ENCODE results near the gene HDAC4. TPM values are rescaled to one million over a fixed set of nuclear protein-coding genes. Genes with fewer than 3 reads are reported as not detected.

HDAC4 gene
- total and polyA plus RNA-seq, 2 of the 4 experiments (the other 2 are of a cell fraction): 4.1 to 7.2 TPM

DNA sequence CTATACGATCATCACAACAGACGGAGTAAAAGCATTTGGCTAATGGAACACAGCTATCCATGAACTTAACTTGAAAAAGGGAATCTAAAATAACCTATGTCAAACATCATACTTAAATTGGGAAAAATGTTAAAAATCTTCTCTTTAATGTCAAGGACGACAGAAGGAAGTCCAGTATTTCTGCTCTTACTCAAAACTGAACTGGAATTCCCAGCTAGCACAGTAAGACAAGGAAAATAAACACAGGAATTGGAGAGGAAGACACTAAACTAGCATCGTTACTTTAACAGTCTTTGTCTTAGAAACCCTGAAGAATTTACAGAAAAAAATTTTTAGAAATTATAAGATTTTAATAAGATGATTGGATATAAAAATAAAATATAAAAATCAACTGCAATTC is 112.6 kb downstream of the HDAC4 start:
- peaks cover 53% of the 10 kb centered on the region for H3K4me1 ChIP-seq (ENCODE audit: control insufficient read depth, insufficient read depth, low read length)

More for the DNA sequence above, 112.6 kb downstream of the HDAC4 start:
- H3K9me3 ChIP-seq (ENCODE audit: control insufficient read depth, insufficient read depth, low read length): no peaks in the 10 kb centered on the region
- ATAC-seq (ENCODE audit: low read depth) (peak; percentile 33; the same call in 1 of the 2 replicates), DNase-seq (peak; percentile 67)
- peak overlapping the region; percentile 16; the same call in 1 of the 2 replicates for H3K56ac ChIP-seq (ENCODE audit: extremely low read depth, insufficient read depth, low read length)
- H2AFZ ChIP-seq (replicated peaks; ENCODE audit: low read length, poor library complexity): no peak overlapping the region
- H2BK20ac ChIP-seq (ENCODE audit: low read depth, low read length): peak overlapping the region; percentile 21; the same call in 1 of the 2 replicates
- peak overlapping the region in 1 of 2 experiments; percentile 63; a peak in 2 of 4 replicates for H4K8ac ChIP-seq (ENCODE audit: low read depth in 2 of 2, low read length in 2 of 2)
- no TSS peak for BruUV-seq (replicated peaks)
- TF ChIP-seq, protein P1, sequence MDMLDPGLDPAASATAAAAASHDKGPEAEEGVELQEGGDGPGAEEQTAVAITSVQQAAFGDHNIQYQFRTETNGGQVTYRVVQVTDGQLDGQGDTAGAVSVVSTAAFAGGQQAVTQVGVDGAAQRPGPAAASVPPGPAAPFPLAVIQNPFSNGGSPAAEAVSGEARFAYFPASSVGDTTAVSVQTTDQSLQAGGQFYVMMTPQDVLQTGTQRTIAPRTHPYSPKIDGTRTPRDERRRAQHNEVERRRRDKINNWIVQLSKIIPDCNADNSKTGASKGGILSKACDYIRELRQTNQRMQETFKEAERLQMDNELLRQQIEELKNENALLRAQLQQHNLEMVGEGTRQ (IDR thresholded peaks at IDR 0.05; ENCODE audit: low read depth, low read length): no peak
- TF ChIP-seq, protein P2, sequence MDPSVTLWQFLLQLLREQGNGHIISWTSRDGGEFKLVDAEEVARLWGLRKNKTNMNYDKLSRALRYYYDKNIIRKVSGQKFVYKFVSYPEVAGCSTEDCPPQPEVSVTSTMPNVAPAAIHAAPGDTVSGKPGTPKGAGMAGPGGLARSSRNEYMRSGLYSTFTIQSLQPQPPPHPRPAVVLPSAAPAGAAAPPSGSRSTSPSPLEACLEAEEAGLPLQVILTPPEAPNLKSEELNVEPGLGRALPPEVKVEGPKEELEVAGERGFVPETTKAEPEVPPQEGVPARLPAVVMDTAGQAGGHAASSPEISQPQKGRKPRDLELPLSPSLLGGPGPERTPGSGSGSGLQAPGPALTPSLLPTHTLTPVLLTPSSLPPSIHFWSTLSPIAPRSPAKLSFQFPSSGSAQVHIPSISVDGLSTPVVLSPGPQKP (IDR thresholded peaks at IDR 0.05; ENCODE audit: borderline replicate concordance, low read depth, low read length): no peak
- TF ChIP-seq MAZ (IDR thresholded peaks at IDR 0.05; ENCODE audit: borderline replicate concordance, low read depth, low read length) (no peak), MAFK (IDR thresholded peaks at IDR 0.05; ENCODE audit: low read depth, low read length) (no peak), CHD1 (IDR thresholded peaks at IDR 0.05; ENCODE audit: low read depth, low read length) (no peak)
- no peak overlapping the region for H2AK9ac ChIP-seq (replicated peaks; ENCODE audit: low read depth, low read length, poor library complexity)
- peaks cover 42 to 82% of the 10 kb centered on the region in 2 experiments for H3K79me1 ChIP-seq (ENCODE audit: low read depth in 1 of 2, low read length in 2 of 2)
- peak overlapping the region; percentile 76; the same call in 1 of the 2 replicates for H3K14ac ChIP-seq (replicated peaks; ENCODE audit: low read depth, low read length)
- H4K91ac ChIP-seq (ENCODE audit: insufficient read depth, low read depth, low read length): no peak overlapping the region
- ChIA-PET POLR2A (ENCODE audit: unreplicated experiment) (no interaction called here), CTCF (interaction anchor here (0.5 to 1.3 kb wide), 3 partner anchors 9 to 59 kb away, joined by 3 to 4 read pairs (median 3); no protein-coding TSS in a partner anchor)
- H3K9me1 ChIP-seq (ENCODE audit: insufficient read depth, low read length): peaks cover 24% of the 10 kb centered on the region
- H2BK120ac ChIP-seq (ENCODE audit: low read depth, low read length): peak overlapping the region; percentile 37
- peak overlapping the region; percentile 31; the same call in 1 of the 2 replicates for H3K9ac ChIP-seq (ENCODE audit: low read depth, low read length)
- in situ Hi-C loops (cut with MboI; ENCODE audit: low sequenced_read_pairs) (no loop called here), dilution Hi-C loops (cut with HindIII; ENCODE audit: low sequenced_read_pairs, unreplicated experiment) (no loop called here), intact Hi-C loops (cut with micrococcal nuclease) (loop anchor here (5.0 kb wide), 1 partner anchor 61 kb away; no protein-coding TSS in a partner anchor)
- peak overlapping the region; percentile 91 for H2BK5ac ChIP-seq (ENCODE audit: low read depth, low read length, poor library complexity, severe bottlenecking)
- H4K5ac ChIP-seq (ENCODE audit: low read depth, low read length): peak overlapping the region; percentile 36; the same call in 1 of the 2 replicates
- H3K4me3 ChIP-seq (ENCODE audit: insufficient read depth, low read depth, low read length): no peak overlapping the region; the same call in 1 of the 2 replicates
- peak overlapping the region; percentile 57; the same call in 1 of the 2 replicates for H3K18ac ChIP-seq (ENCODE audit: low read depth, low read length)
- peak overlapping the region; percentile 60; the same call in 1 of the 2 replicates for H3K4ac ChIP-seq (ENCODE audit: low read depth, low read length)
- H4K20me1 ChIP-seq (ENCODE audit: insufficient read depth, low read length): no peaks in the 10 kb centered on the region
- no peaks in the 10 kb centered on the region for H3K27me3 ChIP-seq (ENCODE audit: control insufficient read depth, insufficient read depth, low read length)
- peak overlapping the region; percentile 25; the same call in 1 of the 2 replicates for H3K27ac ChIP-seq (ENCODE audit: insufficient read depth, low read length)
- peak overlapping the region; percentile 58; the same call in 1 of the 2 replicates for H3K23ac ChIP-seq (ENCODE audit: low read depth, low read length)
- no peaks in the 10 kb centered on the region for H3K36me3 ChIP-seq (ENCODE audit: control insufficient read depth, insufficient read depth, low read length)
- H2BK15ac ChIP-seq (ENCODE audit: low read depth, low read length): 0 out of 3 replicates have a peak overlapping the region, but pooled peaks have one; percentile 6
- H2AK5ac ChIP-seq (ENCODE audit: low read depth, low read length): no peak overlapping the region
- H3K4me2 ChIP-seq (ENCODE audit: low read depth, low read length): peak overlapping the region; percentile 88; the same call in 1 of the 2 replicates
- WGBS, 2 experiments (ENCODE audit: extremely low coverage in 2 of 2, insufficient read length in 1 of 2): no CpG with 5 or more reads among the region's 4 CpGs

Measured in IMR-90 (cell line).